ENCODE data around the gene ANKDD1B.

ANKDD1B gene

GRCh38 chr5:75653521-75653920 lies 42.3 kb downstream of the ANKDD1B start (continued):
- TF ChIP-seq ZNF184 (tag by site-specific recombination; IDR thresholded peaks at IDR 0.05) = no peak
- no peak for TF ChIP-seq EGR2 (tag by site-specific recombination; IDR thresholded peaks at IDR 0.05; ENCODE audit: low read depth)
- no peak for TF ChIP-seq ZNF610 (tag by site-specific recombination; IDR thresholded peaks at IDR 0.05; ENCODE audit: borderline replicate concordance)

- Histone ChIP-seq H3K27ac (ENCODE audit: extremely low read depth, low read depth, low read length) (no peak overlapping the region), H3K9me3 (ENCODE audit: control insufficient read depth, insufficient read depth, low read depth, low read length) (no peaks in the 10 kb centered on the region), H3K4me3 (ENCODE audit: low read depth, low read length) (no peak overlapping the region), H3K4me1 (ENCODE audit: control insufficient read depth, insufficient read depth, low read length) (peaks cover 3% of the 10 kb centered on the region; the same call in 1 of the 2 replicates), H3K36me3 (ENCODE audit: control insufficient read depth in 2 of 2, insufficient read depth in 1 of 2, low read length in 2 of 2) (no peaks in the 10 kb centered on the region)
- TF ChIP-seq EGR2 (tag by site-specific recombination; IDR thresholded peaks at IDR 0.05; ENCODE audit: low read depth) = no peak
- TF ChIP-seq KLF8 (tag by site-specific recombination; IDR thresholded peaks at IDR 0.05) = no peak
- no peak for TF ChIP-seq ZSCAN23 (tag by site-specific recombination; IDR thresholded peaks at IDR 0.05)
- TF ChIP-seq MEIS1 (CRISPR knock-in tag; IDR thresholded peaks at IDR 0.05; ENCODE audit: borderline replicate concordance) = no peak
- TF ChIP-seq ZNF416 (tag by site-specific recombination; IDR thresholded peaks at IDR 0.05) = no peak
- TF ChIP-seq ZNF155 (tag by site-specific recombination; IDR thresholded peaks at IDR 0.05) = no peak
- TF ChIP-seq ZBTB48 (tag by site-specific recombination; IDR thresholded peaks at IDR 0.05) = no peak
- no peak for TF ChIP-seq ZNF391 (tag by site-specific recombination; IDR thresholded peaks at IDR 0.05; ENCODE audit: borderline replicate concordance, low read depth)
- no peak for TF ChIP-seq ZNF211 (tag by site-specific recombination; IDR thresholded peaks at IDR 0.05; ENCODE audit: low read depth)
- no peak for TF ChIP-seq ZNF23 (tag by site-specific recombination; IDR thresholded peaks at IDR 0.05; ENCODE audit: borderline replicate concordance)
- POLR2A ChIA-PET = interaction anchor here (0.6 kb wide), 1 partner anchor 193 kb away, joined by 3 read pairs; no protein-coding TSS in a partner anchor
- CTCF ChIA-PET = no interaction called here
These were observed 43.5 kb downstream of the ANKDD1B start for GRCh38 chr5:75654693-75655295.

GRCh38 chr5:75656311-75657003 lies 45.2 kb downstream of the ANKDD1B start:
- Histone ChIP-seq H3K9me3 (ENCODE audit: control insufficient read depth, insufficient read depth, low read depth, low read length) (no peaks in the 10 kb centered on the region), H3K27ac (ENCODE audit: extremely low read depth, low read depth, low read length) (no peak overlapping the region; the same call in 1 of the 2 replicates), H3K4me3 (ENCODE audit: low read depth, low read length) (peak overlapping the region; percentile 36), H3K4me1 (ENCODE audit: control insufficient read depth, insufficient read depth, low read length) (peaks cover 3% of the 10 kb centered on the region; the same call in 1 of the 2 replicates), H3K36me3 (ENCODE audit: control insufficient read depth in 2 of 2, insufficient read depth in 1 of 2, low read length in 2 of 2) (no peaks in the 10 kb centered on the region)
- TF ChIP-seq ZNF341 (tag by site-specific recombination; IDR thresholded peaks at IDR 0.05; ENCODE audit: low read depth) = peak; percentile 46; the same call in 1 of the 2 replicates
- TF ChIP-seq ZNF426 (tag by site-specific recombination; IDR thresholded peaks at IDR 0.05) = no peak
- 0 out of 2 replicates have a peak, but pooled peaks have one; percentile 28 for TF ChIP-seq ZNF366 (tag by site-specific recombination; conservative IDR thresholded peaks at IDR 0.05)
- TF ChIP-seq ZFP37 (tag by site-specific recombination; IDR thresholded peaks at IDR 0.05) = peak; percentile 27; the same call in 1 of the 2 replicates
- TF ChIP-seq FEZF1 (tag by site-specific recombination; IDR thresholded peaks at IDR 0.05) = peak; percentile 34; the same call in 1 of the 2 replicates
- peak; percentile 45; the same call in 1 of the 2 replicates for TF ChIP-seq ZNF600 (tag by site-specific recombination; IDR thresholded peaks at IDR 0.05)
- no peak; the same call in 1 of the 2 replicates for TF ChIP-seq ZNF561 (tag by site-specific recombination; IDR thresholded peaks at IDR 0.05; ENCODE audit: borderline replicate concordance)
- no peak for TF ChIP-seq ZNF654 (tag by site-specific recombination; IDR thresholded peaks at IDR 0.05; ENCODE audit: low read depth)
- 0 out of 2 replicates have a peak, but pooled peaks have one; percentile 11 for TF ChIP-seq PRDM6 (tag by site-specific recombination; IDR thresholded peaks at IDR 0.05)
- peak; percentile 59; the same call in 1 of the 2 replicates for TF ChIP-seq PRDM10 (tag by site-specific recombination; IDR thresholded peaks at IDR 0.05)
- peak; percentile 80 for TF ChIP-seq IKZF3 (tag by site-specific recombination; IDR thresholded peaks at IDR 0.05)
- TF ChIP-seq ZNF335 (tag by site-specific recombination; conservative IDR thresholded peaks at IDR 0.05) = peak; percentile 64
- no peak for TF ChIP-seq ZNF629 (tag by site-specific recombination; IDR thresholded peaks at IDR 0.05)
- ChIA-PET POLR2A (interaction anchor here (0.6 to 1.1 kb wide), 3 partner anchors 61 to 320 kb away, joined by 3 to 4 read pairs (median 3); partner anchors contain the start of genes HMGCR and POC5), CTCF (interaction anchor here (0.6 to 1.4 kb wide), 4 partner anchors 18 to 606 kb away, joined by 3 to 5 read pairs (median 3); no protein-coding TSS in a partner anchor)

Measured in HEK293 (cell line).